Colonic mucosa (tissue), 4 donors: ENCODE measurements around the gene MXRA8. TPM values are rescaled to one million over a fixed set of nuclear protein-coding genes. Genes with fewer than 3 reads are reported as not detected.

Experiments used
- DNase-seq: peaks from one replicate; pipeline ENCODE4 v3.0.0-alpha.2; 2020
- H3K27ac ChIP-seq: fragments of 200-600 bp; one replicate; pipeline ENCODE4 v1.8.0; 2021
- H3K27me3 ChIP-seq: fragments of 200-600 bp; one replicate; pipeline ENCODE4 v1.8.0; 2021
- H3K36me3 ChIP-seq: fragments of 200-600 bp; one replicate; pipeline ENCODE4 v1.8.0; 2021
- H3K4me1 ChIP-seq: fragments of 200-600 bp; one replicate; pipeline ENCODE4 v1.8.0; 2021; ENCODE audit warnings: mild to moderate bottlenecking
- H3K4me3 ChIP-seq: fragments of 200-600 bp; one replicate; pipeline ENCODE4 v1.8.0; 2021
- H3K9ac ChIP-seq, 2 donors: one replicate each; pipeline ENCODE4 v1.7.0; 2013; ENCODE audit warnings: control low read depth in 2 of 2, low read depth in 2 of 2, low read length in 2 of 2
- H3K9me3 ChIP-seq: fragments of 200-600 bp; one replicate; pipeline ENCODE4 v1.8.0; 2021
- intact Hi-C: fragments of 100-400 bp; cut with DNase I; formaldehyde crosslinking; loops from one replicate; pipeline ENCODE4 v1.14.1; 2022
- total RNA-seq, 2 donors: library from RNA; stranded (reverse); fragmentation: NEBNext Ultra II Directional in 1 of 2; extraction: Animal tissue kit (Norgen Biotek cat#: 25700) in 1 of 2; gene quantifications; one replicate each; pipeline ENCODE4 v1.2.1, GENCODE V29; 2021
- TF ChIP-seq, protein P1 (sequence below): fragments of 200-600 bp; IDR thresholded peaks from one replicate; pipeline ENCODE4 v1.8.0; 2022; ENCODE audit warnings: antibody characterized with exemption, mild to moderate bottlenecking
- donor health status: healthy.
- donor health status: DM: no; HTN: no; CAD: no.
- donor health status: DM: no; HTN: no; CAD: no.

The MXRA8 gene
- total RNA-seq, 2 donors from 2014 or later = 5.9 to 14.0 TPM

GRCh38 chr1:1399872-1400575 is 41.7 kb upstream of the MXRA8 start:
- peak overlapping the region; percentile 91 to 93 for H3K9ac ChIP-seq

GRCh38 chr1:1399187-1399871 is 41.0 kb upstream of the MXRA8 start, which contains the start of gene CCNL2:
Gene CCNL2 (minus strand): TSS chr1:1399335. CDS start chr1:1399306, 29 bp downstream.
- peaks cover 16% of the 10 kb centered on the region for H3K4me1 ChIP-seq
- no peaks in the 10 kb centered on the region for H3K9me3 ChIP-seq
- peak within 1 kb of the TSS; percentile 98 for H3K4me3 ChIP-seq
- intact Hi-C loops = no loop called here
- peak within 1 kb of the TSS; percentile 65 for H3K27ac ChIP-seq
- DNase-seq = peak; percentile 98
- peak within 1 kb of the TSS; percentile 91 to 93 for H3K9ac ChIP-seq
- H3K27me3 ChIP-seq = no peaks in the 10 kb centered on the region
- TF ChIP-seq, protein P1, sequence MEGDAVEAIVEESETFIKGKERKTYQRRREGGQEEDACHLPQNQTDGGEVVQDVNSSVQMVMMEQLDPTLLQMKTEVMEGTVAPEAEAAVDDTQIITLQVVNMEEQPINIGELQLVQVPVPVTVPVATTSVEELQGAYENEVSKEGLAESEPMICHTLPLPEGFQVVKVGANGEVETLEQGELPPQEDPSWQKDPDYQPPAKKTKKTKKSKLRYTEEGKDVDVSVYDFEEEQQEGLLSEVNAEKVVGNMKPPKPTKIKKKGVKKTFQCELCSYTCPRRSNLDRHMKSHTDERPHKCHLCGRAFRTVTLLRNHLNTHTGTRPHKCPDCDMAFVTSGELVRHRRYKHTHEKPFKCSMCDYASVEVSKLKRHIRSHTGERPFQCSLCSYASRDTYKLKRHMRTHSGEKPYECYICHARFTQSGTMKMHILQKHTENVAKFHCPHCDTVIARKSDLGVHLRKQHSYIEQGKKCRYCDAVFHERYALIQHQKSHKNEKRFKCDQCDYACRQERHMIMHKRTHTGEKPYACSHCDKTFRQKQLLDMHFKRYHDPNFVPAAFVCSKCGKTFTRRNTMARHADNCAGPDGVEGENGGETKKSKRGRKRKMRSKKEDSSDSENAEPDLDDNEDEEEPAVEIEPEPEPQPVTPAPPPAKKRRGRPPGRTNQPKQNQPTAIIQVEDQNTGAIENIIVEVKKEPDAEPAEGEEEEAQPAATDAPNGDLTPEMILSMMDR = peak; percentile 47
- H3K36me3 ChIP-seq = peaks cover 22% of the 10 kb centered on the region

More at GRCh38 chr1:1399872-1400575, 41.7 kb upstream of the MXRA8 start:
- H3K27me3 ChIP-seq = no peaks in the 10 kb centered on the region
- DNase-seq = no peak
- peak overlapping the region; percentile 98 for H3K4me3 ChIP-seq
- TF ChIP-seq, protein P1 = no peak
- H3K4me1 ChIP-seq = peaks cover 16% of the 10 kb centered on the region
- peaks cover 15% of the 10 kb centered on the region for H3K36me3 ChIP-seq
- intact Hi-C loops = no loop called here
- H3K9me3 ChIP-seq = no peaks in the 10 kb centered on the region
- peak overlapping the region; percentile 65 for H3K27ac ChIP-seq

DNA sequence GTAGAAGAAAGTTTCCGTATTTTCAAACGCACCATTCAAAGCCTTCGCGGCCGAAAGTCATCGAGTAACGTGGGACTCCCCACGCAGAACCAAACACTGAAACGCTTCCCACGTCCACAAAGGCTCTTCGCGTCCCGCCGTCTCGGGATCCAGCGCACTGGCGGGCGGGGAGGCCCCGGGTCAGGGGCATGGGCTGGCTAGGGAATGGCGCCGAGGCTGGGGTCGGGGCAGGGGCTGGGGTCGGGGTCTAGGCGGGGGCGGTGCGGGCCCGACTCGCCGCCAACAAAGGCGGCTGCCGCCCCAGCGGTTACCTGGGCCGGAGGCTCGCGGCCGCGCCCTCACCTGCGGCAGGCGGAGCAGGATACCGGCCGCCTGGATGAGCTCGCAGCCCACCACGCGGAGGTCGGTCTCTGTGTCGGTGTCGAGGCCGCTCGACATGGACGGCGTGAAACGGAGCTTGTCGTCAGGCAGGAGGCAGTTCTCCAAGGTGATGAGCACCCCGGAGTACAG is 40.4 kb upstream of the MXRA8 start:
- TF ChIP-seq, protein P1 = no peak
- H3K27ac ChIP-seq = peak overlapping the region; percentile 65
- H3K9ac ChIP-seq = peak overlapping the region; percentile 91 to 93
- no peaks in the 10 kb centered on the region for H3K27me3 ChIP-seq
- peak overlapping the region; percentile 98 for H3K4me3 ChIP-seq
- peaks cover 28% of the 10 kb centered on the region for H3K36me3 ChIP-seq
- H3K4me1 ChIP-seq = peaks cover 16% of the 10 kb centered on the region
- DNase-seq = no peak
- no peaks in the 10 kb centered on the region for H3K9me3 ChIP-seq
- intact Hi-C loops = no loop called here

GRCh38 chr1:1397839-1398523 is 39.6 kb upstream of the MXRA8 start:
- H3K36me3 ChIP-seq = peaks cover 35% of the 10 kb centered on the region
- H3K9me3 ChIP-seq = no peaks in the 10 kb centered on the region
- peak overlapping the region; percentile 91 to 93 for H3K9ac ChIP-seq
- intact Hi-C loops = no loop called here
- peaks cover 16% of the 10 kb centered on the region for H3K4me1 ChIP-seq
- no peak overlapping the region for H3K27ac ChIP-seq
- H3K27me3 ChIP-seq = no peaks in the 10 kb centered on the region
- DNase-seq = no peak
- peak overlapping the region; percentile 98 for H3K4me3 ChIP-seq
- TF ChIP-seq, protein P1 = no peak

- Histone ChIP-seq H3K27me3 (no peaks in the 10 kb centered on the region), H3K4me1 (peaks cover 7% of the 10 kb centered on the region), H3K9ac (no peak overlapping the region), H3K9me3 (no peaks in the 10 kb centered on the region), H3K4me3 (no peak overlapping the region), H3K36me3 (peaks cover 44% of the 10 kb centered on the region), H3K27ac (no peak overlapping the region)
- intact Hi-C loops = no loop called here
- no peak for DNase-seq
- TF ChIP-seq, protein P1 = no peak
Measured at GRCh38 chr1:1395166-1395565, 36.8 kb upstream of the MXRA8 start.
